ENCODE data around the gene CRIP3. TPM values are rescaled to one million over a fixed set of nuclear protein-coding genes. Genes with fewer than 3 reads are reported as not detected.
"Not testable (repeated sequence)": the region's sequence is repeated elsewhere in the genome, so short reads cannot be mapped to it uniquely, and the experiment has no call there.

The CRIP3 gene
- total and polyA plus RNA-seq, 2 of the 8 experiments (the other 6 are each of a cell fraction or from before 2014, with no cell fraction given) = 34.0 to 46.3 TPM

- H3K4me1 ChIP-seq (replicated peaks in 1 of 4; ENCODE audit: control insufficient read depth in 3 of 4, insufficient read depth in 4 of 4, low read length in 3 of 4); H3K27me3 ChIP-seq (replicated peaks in 1 of 4; ENCODE audit: control insufficient read depth in 3 of 4, extremely low read depth in 1 of 4, insufficient read depth in 3 of 4, low read length in 3 of 4); H2AK5ac ChIP-seq (ENCODE audit: low read depth, low read length); H3K9ac ChIP-seq (replicated peaks in 1 of 4; ENCODE audit: extremely low read depth in 1 of 4, low read depth in 3 of 4, low read length in 3 of 4); H3K79me1 ChIP-seq (ENCODE audit: low read depth, low read length); H3K27ac ChIP-seq (ENCODE audit: low read depth, low read length); H2BK5ac ChIP-seq (ENCODE audit: low read depth, low read length); H2BK12ac ChIP-seq (ENCODE audit: low read depth, low read length); H3K9me3 ChIP-seq (ENCODE audit: insufficient read depth in 2 of 2, low read depth in 1 of 2, low read length in 1 of 2); H3K18ac ChIP-seq (ENCODE audit: extremely low read depth, low read length); H2BK120ac ChIP-seq (replicated peaks; ENCODE audit: low read depth, low read length); H3K4ac ChIP-seq (replicated peaks; ENCODE audit: insufficient read length, low read depth, low read length); H3K4me3 ChIP-seq (ENCODE audit: extremely low read depth in 1 of 4, insufficient read depth in 2 of 4, low read depth in 3 of 4, low read length in 4 of 4); H2BK15ac ChIP-seq (ENCODE audit: low read length); FAIRE-seq; DNase-seq (ENCODE audit: low read depth in 1 of 2, low spot score in 2 of 2); H3K14ac ChIP-seq (ENCODE audit: insufficient read length); H3K79me2 ChIP-seq (ENCODE audit: control insufficient read depth in 1 of 2, insufficient read depth in 2 of 2, low read length in 2 of 2); H3K4me2 ChIP-seq (ENCODE audit: insufficient read depth in 1 of 2, low read depth in 2 of 2, low read length in 2 of 2); H3K56ac ChIP-seq (replicated peaks; ENCODE audit: insufficient read length, low read depth, low read length); H4K5ac ChIP-seq (ENCODE audit: insufficient read length, low read depth, low read length); H2BK20ac ChIP-seq (ENCODE audit: low read length); H4K91ac ChIP-seq (replicated peaks; ENCODE audit: insufficient read length, low read length); H3K23me2 ChIP-seq (ENCODE audit: low read depth, low read length); H4K8ac ChIP-seq (ENCODE audit: extremely low read depth, insufficient read depth, low read length); H2AFZ ChIP-seq (ENCODE audit: low read length); H3K23ac ChIP-seq (ENCODE audit: insufficient read length); H4K20me1 ChIP-seq (replicated peaks in 1 of 2; ENCODE audit: control insufficient read depth in 1 of 2, insufficient read depth in 2 of 2, low read length in 2 of 2): not testable (repeated sequence)
- 96% methylated on average over 10 of the region's 11 CpGs; no CpG with 5 or more reads in 1 of the 2 experiments for WGBS, 2 experiments (ENCODE audit: extremely low coverage in 1 of 2, insufficient coverage in 1 of 2, insufficient read length in 1 of 2, insufficient replicate concordance in 2 of 2, low coverage in 1 of 2, low lambda C conversion rate in 2 of 2, missing lambda C conversion rate in 1 of 2)
- POLR2A ChIA-PET (ENCODE audit: partially characterized antibody) = interaction anchor here (0.6 kb wide), 1 partner anchor 23 kb away, joined by 3 read pairs; the partner anchor contains the start of gene ZNF318
- peaks cover 8 to 20% (median 14%) of the 10 kb centered on the region in 4 experiments; a peak in 7 of 8 replicates for H3K36me3 ChIP-seq (ENCODE audit: control insufficient read depth in 2 of 4, insufficient read depth in 4 of 4, low read length in 3 of 4)
- CTCF ChIA-PET (ENCODE audit: partially characterized antibody) = interaction anchor here (0.7 to 1.4 kb wide), 4 partner anchors 10 to 68 kb away, joined by 3 to 5 read pairs (median 4); partner anchors contain the start of gene CRIP3
These were observed 37.6 kb upstream of the CRIP3 start for GRCh38 chr6:43346243-43346642.
